NCI-H774 (cell line): Measurements from ENCODE around the gene IL22RA1.

Source experiments
- DNase-seq: peaks from one replicate; lab custom pipeline; 2025; lab: John Stamatoyannopoulos, UW

IL22RA1 gene

DNA sequence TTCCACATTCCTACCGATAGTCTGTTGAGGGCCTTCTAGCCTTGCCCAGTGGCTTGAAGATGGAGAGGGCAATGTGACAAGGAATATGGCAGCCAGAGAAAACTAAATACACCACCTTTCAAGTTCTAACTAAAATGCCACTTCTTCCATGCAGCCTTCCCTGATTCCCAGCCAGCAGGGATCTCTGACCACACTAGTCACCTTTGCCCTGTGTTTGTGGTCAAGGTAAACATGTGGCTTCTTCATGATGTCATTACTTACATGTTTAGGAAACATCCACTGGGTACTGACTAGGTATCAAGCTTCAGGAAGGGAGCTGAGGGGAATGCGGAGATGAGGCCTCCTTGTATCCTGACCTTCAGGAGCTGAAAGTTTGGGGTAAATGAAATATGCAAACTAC lies 22.6 kb upstream of the IL22RA1 start:
- no peak for DNase-seq

DNA sequence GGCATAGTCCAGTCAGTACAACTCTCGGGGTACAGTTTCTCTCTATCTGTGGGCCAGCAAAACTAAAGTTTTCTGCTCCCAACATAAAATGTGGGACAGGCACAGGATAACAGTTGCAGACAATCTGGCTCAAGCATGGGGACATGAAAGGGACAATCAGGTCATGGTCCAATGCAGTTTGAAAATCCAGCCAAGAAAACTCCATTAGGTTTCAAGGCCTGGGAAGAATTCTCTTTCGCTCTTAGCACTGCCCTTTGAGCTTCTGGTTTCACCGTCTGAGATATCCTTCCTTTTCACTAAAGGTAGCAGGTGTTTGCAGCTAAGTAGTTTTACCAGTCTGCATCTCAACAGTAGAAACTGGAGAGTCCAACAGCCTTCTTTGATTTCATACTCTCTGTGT lies 21.1 kb upstream of the IL22RA1 start:
- no peak for DNase-seq

DNA sequence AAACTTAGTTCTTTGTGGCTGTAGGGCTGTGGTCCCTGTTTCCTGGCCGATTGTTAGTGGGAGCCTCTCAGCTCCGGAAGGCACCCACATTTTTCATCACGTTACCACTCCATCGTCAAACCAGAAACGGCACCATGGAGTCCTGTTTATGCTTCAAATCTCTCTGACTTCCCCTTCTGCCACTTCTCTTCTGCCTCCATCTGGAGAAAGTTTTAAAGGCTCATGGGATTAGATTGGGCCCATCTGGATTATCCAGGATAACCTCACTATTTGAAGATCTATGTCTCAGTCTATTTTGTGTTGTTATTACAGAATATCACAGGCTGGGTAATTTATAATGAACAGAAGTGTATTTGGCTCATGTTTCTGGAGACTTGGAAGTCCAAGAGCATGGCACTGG lies 19.3 kb upstream of the IL22RA1 start:
- no peak for DNase-seq

DNA sequence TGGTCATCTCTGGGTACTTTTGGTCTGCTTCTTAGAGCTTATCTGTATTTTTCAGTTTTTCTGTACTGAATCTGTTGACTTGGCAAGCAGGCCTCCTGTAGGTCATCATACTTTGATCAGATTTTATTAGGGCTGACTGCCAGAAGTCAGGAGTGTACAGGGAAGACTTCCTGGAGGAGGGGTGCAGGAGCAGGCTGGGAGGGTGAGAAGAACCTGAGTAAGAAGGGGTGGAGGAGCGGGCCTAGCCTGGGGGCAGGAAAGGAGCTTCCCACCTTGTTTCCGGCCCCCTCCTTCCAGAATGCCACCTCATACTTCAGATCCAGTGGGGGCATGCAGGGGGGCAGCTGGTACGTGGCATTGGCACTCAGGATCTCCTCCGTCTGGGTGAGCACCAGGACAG lies 18.3 kb upstream of the IL22RA1 start:
- no peak for DNase-seq

DNA sequence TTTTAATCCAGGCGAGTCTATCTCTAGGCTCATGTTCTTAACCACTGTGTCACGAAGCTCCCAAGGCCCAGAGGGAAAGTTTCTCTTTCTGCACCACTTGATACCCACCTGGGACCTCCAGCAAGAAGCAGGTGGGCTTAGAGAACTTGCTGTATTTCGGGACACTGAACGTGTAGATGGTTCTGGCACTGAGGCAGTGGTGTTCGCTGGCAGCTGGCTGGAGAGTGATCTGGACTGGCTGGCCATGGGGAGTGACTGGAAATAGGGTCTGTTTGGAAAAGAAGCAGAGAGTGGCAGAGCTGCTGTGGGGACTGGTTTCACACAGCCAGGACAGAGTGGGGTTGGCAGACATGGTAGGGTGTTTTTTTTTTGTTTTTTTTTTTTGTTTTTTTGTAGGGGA lies 16.4 kb upstream of the IL22RA1 start:
- DNase-seq: no peak

DNA sequence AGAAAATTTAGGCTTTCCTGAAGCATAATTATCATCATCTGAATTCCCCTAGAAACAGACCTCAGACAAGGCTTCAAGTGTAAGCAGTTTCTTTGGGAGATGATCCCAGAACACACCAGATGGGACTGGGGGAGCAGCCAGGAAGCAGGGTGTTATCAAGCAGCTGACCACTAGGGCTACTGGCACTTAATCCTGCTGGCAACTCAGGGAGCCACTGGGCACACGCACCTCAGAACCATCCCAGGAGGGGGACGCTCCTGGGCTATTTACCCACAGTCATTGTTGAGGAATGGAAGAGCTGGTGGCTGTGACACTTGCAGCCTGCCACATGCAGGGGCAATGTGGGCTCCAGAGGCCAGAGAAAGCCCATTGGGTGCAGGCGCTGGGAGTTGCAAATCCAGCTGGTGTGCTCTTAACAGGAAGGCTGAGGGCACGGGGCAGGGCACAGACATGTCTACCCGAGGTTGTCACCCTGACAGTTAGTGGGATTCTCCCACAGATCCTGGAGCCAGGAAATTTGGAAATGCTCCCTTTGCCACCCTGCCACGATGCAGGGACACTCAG lies 15.1 kb upstream of the IL22RA1 start:
- no peak for DNase-seq

DNA sequence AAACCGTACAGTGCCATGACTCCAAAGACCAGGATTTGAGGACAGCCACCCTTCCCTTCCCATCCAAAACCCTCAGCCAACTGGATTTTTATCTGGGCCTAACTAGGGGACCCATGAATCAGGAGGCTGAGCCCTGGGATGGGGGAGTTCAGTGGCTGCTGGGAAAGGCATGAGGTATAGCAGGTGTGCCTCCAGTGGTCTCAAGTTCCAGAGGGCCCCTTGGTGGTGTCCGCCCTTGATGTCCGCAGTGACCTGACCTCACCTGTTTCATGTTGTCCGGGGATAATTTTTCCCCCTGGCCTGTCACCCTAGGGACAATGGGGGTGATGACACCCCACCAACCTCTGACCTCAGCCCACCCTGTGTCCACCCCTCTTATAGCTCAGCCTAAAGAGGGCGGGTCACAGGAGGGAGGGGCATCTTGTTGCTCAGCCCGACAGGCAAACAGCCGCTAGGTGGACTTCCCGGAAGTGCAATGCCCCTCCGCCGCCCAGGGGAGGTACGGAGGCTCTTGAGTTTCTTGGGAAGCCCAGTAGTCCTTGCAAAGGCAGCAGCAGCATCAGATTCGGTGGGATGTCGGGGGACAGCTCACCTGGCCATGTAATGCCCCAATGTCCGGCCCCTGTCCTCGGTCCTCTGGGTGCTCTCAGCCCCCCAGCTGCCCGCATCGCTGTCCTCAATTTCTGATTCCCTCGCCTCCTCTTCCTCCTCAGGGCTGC lies 13.8 kb upstream of the IL22RA1 start:
- DNase-seq: no peak

DNA sequence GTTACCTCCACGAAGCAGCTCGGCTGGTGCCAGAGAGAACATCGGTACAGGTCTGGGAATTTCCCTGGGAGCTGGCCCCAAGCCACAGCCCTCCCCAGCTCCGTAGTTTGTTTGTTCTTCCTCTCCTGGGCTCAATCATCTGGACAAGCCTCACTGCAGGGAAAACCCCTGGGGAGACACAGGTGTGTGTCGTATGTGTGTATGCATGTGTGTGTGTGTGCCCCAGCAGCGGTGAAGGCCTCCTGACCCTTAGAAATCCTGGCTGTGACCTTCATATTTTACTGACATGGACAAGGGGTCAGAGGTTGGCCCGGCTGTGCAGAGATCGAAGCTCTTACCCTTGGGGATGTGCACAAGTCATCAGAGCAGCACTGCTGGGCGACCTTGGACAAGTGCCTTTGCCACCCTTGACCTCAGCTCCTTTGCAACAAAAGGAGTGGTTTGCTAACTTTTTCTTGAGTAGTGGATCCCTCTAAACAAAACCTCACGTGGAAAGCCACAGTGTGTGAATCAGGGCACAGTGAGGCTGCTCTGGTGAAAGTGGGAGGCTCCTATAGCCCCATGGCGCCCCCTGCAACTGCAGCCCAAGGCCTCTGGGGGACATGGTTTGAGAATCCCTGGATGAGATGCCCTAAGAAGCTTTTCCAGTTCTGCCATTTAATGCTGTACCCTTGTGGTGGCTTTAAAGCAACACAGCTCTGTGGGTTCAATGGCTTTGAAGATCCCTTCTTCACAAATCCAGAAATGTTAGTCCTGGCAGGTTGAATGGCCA lies 12.3 kb upstream of the IL22RA1 start:
- DNase-seq: no peak

DNA sequence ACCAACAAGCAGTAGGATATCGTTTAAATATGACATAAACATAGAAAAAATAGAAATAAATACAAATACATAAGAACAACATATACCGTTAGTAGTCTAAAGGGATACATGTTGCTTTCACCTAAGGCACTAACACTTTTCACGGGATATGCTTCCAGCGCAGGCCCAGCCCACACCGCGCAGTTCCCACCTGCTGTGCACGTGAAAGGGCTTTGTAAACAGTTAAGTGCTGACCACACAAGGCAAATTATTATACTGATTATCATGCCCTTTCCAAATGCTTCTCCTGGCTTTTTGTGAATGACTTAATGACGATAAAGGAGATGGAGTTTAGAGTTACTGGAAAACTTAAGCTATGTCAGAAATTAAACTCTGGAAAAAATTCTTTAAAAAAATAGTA lies 11.3 kb upstream of the IL22RA1 start:
- peak; percentile 38 for DNase-seq

DNA sequence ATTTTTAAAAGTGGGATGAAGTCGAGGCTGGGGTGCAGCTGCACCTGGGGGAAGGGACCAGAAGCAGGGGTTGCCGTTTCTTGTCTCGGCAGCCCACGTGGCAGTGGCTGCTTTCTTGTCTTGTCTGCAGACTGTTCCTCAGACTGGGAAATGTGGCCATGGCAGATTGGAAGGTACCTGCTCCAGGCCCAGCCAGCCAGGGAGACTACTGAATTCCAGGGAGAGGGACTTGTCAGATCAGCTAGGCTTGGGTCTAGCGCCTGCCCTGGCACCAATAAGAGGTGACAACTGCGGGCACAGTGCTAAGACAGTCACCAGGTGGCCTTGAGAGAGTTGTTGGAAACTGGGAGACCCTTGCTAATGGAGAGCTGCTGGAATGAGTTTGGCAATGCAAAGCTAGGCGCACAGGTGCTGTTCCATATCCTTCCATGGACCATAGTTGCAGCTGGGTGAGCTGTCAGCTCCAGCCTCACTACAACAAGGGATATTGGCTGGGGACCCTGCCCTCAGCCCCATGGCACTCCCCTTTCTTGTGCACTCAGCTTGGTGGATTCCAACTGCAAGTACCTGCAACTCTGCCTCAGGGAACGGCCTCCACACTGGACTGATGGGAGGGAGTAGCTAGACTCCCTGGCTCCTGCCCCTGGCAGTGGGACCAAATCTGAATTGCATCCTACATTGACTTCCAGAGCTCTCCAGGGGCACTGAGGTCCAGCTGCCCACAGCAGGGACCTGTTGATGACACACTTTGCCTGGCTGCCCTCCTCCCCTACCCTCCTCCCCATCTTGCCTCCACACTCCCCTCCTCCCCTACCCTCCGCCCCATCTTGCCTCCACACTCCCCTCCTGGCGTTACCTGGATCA lies 9.9 kb upstream of the IL22RA1 start:
- DNase-seq: no peak

DNA sequence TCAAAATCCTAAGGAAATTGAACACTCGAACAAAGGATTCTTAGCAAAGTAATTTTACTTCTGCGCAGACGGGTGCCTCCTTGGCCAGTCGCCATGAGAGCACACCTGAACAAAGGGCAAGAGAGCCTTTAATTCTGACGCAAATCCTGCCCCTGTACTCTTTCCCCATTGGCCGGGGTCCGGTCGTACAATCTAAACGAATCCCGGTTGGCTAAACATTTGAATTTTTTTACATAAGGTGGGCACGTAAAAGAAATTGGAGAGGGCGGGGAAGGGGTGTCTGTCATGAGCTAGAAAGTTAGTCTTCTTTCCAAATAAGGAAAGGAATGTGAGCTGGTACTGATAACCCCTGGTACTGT lies 8.2 kb upstream of the IL22RA1 start:
- DNase-seq: peak; percentile 35

DNA sequence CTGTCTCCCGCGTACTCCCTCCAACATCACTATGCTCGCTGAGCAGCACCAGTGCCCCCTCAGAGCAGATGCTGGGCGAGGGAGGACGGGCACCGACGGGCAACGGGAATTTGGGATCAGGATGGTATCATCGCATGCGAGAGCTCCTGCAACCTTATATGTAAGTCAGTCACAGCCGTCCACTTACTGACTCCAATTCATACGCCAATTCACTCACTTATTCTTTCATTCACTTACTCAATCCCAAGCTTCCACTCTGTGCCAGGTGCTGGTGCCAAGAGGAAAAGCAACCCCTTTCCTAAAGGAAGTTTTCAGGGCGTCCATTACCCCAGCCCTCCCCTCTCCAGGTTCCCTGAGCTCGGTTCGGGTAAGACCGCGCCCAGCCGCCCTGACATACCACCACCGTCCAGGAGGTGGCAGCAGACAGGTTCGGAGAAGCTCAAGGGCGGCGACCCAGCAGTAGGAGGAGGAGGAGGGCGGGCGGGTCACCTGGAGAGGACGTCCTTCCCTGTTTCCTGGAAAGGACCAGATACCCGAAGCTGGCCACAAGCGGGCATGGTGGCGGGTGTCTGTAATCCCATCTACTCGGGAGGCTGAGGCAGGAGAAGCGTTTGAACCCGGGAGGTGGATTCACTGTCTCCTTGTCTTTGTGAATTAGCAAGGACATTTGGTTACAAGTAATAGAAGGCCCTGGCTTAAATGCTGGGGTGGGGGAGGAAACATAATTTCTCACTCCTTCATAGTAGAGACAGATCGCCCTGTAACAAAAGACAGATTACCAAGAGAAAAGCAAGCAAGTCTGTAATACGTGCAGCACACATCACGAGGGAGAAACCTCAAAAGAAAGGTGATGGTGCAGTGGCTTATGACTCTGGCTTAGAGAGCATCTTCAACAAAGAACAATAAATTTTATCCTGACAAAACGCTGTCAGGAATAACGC lies 7.6 kb upstream of the IL22RA1 start:
- peak; percentile 33 for DNase-seq

DNA sequence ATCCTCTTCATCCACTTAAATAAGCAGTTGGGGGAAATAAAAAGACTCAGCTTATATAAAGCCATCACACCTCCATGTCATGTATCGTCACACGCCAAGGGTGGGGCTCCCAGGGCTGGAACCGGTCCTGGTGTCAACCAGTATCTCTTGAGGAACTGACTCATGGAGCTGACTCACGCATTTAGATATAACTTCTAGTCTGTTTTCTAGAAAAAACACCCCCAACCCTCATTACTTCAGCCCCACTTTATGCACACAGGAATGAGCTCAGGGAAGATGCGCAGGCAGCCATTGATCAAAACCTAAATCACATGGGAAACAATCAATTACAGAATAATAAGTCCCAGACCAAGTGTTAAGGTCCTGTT lies 6.9 kb upstream of the IL22RA1 start:
- no peak for DNase-seq

DNA sequence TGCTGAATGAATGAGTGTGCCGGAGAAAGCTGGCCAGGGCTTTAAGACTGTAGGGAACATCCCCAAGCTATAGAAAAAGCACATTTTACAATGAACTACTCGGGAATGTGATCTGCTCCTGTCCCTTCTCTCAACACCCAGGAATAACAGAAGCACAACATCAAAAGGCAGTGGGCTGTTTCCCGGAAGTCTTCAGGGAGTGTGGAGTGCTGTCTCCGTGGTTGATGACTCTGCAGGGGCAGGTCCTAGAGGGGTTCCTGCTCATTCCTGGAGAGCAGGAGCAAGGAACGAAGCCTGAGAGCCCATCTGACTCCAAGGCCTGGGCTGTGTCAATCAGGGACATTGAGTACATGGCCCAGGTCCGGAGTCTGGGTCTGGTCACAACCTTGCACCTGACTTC lies 4.9 kb upstream of the IL22RA1 start:
- no peak for DNase-seq

DNA sequence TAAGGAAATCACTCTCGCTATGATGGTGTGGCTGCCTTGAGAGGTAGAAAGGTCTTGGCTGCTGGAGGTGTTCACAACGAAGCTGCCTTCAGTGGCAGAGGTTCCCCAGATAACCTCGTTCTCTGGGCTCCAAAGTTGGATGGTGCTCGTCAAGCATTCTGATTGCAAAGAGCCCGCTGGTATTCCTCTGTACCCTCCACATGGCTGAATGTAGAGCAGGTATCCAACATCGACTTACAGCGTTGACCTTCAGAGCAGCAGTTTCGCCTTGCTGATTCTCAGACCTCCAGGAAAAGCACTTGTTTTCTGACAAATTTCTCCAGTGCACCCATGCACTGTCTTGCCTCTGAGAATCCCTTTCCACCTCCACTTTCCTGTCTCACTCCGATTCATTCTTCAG lies 4.3 kb upstream of the IL22RA1 start:
- no peak for DNase-seq

DNA sequence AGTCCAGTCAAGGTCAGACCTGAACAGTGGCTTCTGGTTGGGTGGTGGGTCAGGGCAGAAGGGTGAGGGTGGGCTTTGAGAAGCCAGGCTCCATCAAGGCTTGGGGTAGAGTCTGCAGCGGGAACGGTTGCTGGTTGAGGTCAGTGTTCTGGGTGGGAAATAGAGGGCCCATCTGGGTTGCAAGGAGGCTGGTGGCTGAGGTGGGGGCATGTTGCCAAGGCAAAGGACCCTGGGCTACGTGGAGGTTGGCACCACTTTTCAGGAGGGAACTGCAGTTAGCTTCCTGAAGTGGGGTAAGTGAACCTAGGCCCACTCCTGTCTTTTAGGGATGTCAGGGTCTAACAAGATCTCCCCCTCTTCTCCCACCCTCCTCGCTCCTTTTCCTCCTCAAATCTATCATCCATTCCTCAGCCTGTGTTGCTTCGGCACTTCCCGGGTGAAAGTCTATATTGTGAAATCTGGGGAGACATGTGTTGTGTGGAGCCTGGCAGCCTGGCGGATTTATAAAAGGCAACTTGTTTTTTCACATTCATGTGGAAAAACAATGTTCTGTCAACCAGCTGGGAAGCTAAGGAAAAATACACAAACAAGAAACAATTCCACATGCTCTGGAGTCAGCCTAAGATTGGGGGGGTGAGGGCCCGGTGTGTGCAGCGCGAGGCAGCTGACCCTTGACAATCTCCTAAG lies 1.5 kb downstream of the IL22RA1 start:
- no peak for DNase-seq

DNA sequence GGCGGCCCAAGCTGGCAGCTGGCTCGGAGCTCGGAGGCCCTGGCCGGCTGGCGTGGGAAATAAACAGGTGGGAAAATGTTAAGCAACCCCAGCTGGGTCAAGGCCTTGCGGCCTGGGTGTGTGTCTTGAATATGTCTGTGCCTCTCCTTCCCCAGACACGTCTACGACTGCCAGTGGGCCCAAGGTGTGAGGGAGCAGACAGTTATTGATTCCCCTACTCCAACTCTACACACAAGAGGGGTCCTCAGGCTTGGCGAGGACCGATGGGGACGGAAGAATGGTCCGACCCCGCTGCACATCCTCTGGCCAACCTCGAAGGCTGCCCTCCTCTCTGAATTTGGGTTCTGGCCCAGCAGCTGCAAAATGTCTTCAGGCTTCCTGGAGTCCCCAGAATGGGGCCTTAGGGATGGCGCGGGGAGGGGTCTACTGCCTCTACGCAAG lies 2.2 kb downstream of the IL22RA1 start:
- DNase-seq: no peak

DNA sequence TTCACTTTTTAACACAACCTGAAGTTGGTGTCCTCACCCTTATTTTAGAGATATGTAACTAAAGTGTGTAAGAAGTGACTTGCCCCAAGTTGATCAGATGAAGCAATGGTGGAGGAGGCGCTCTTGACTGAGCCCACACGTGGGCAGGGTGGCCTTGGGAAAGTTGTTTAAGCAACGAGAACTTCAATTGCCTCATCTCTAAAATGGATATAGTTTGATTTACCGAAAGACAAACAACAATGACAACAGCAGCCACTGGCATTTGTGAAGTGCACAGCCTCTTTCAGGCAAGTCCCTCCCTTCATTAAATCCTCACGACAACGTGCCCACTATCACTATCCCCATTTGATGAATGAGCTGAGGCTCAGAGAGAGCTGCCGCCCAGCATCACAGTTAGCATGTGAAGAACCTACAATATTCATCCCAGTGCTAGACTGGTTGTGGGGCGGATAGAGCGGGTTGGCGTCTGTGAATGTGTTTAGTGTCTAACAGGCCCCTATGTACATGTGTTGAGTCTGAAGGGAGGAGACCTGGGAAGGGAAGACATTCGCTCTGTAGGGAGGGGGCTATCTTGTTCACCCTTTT lies 3.0 kb downstream of the IL22RA1 start:
- no peak for DNase-seq

DNA sequence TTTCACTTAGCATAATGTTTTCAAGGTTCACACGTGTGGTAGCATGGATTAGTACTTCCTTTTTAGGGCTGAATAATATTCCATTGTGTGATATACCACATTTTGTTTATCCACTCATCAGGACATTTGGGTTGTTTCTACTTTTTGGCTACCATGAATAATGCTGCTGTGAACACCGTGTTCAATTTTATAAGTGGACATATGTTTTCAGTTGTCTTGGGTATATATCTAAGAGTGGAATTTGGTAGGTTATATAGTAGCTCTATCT lies 3.8 kb downstream of the IL22RA1 start:
- DNase-seq: no peak

DNA sequence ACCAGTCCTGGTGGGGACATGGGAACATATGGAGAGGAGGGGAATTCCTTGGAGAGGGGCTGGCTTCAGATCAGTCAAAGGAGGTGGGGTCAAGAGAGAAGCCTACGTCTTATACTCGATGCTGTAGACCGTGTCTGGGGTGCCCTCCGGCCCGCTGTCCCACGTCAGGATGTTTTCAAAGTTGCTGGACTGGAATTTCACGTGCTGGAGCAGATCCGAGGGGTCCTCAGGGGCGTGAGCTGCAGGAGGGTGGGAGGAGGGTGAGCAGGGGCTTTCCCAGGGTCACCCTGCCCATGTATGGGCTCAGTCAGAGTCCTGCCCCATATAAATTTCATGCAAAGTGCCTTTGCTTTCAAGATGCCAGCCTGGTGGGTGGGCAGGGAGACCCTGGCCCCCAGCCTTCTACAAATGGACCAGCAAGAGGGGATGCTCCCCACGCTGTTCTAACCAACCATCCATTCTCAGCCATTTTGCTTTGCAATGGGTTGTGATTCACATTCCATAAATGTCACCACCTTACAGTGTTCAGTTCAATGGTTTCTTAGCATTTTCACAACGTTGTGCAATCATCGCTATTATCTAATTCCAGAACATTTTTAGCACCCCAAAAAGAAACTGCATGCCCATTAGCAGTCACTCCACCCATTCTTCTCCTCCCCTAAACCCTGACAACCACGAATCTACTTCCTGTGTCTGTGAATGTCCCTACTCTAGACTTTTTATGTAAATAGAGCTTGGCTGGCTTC lies 4.3 kb downstream of the IL22RA1 start:
- no peak for DNase-seq
